Right hindlimb (tissue), 1 donor: Measurements from ENCODE around the gene MAPK8.

ENCODE experiments used
- DNase-seq: peaks from one replicate; pipeline ENCODE4 v3.0.0-alpha.2; 2018

MAPK8 gene

GRCh38 chr10:48423884-48424283 is 117.4 kb downstream of the MAPK8 start:
- no peak for DNase-seq

- DNase-seq: no peak
These were observed 122.4 kb downstream of the MAPK8 start for GRCh38 chr10:48428896-48429295.

- no peak for DNase-seq
These were observed 122.8 kb downstream of the MAPK8 start for GRCh38 chr10:48429309-48429708.

- no peak for DNase-seq
These were observed 124.0 kb downstream of the MAPK8 start for GRCh38 chr10:48430402-48430993.

GRCh38 chr10:48431871-48432270 is 125.4 kb downstream of the MAPK8 start:
- no peak for DNase-seq

- no peak for DNase-seq
These were observed 131.1 kb downstream of the MAPK8 start for GRCh38 chr10:48437546-48437945.

GRCh38 chr10:48439031-48439430 is 132.6 kb downstream of the MAPK8 start:
- DNase-seq: no peak

GRCh38 chr10:48439581-48440041 is 133.1 kb downstream of the MAPK8 start:
- DNase-seq: no peak

- no peak for DNase-seq
These were observed 134.3 kb downstream of the MAPK8 start for GRCh38 chr10:48440771-48441170.

GRCh38 chr10:48442090-48442808 is 135.8 kb downstream of the MAPK8 start:
- DNase-seq: no peak

- no peak for DNase-seq
These were observed 136.3 kb downstream of the MAPK8 start for GRCh38 chr10:48442809-48443177.

GRCh38 chr10:48444266-48444665 is 137.8 kb downstream of the MAPK8 start:
- DNase-seq: no peak

GRCh38 chr10:48444861-48445841 is 138.7 kb downstream of the MAPK8 start:
- DNase-seq: peak; percentile 15

- DNase-seq: no peak
These were observed 139.5 kb downstream of the MAPK8 start for GRCh38 chr10:48445932-48446331.

- no peak for DNase-seq
These were observed 140.3 kb downstream of the MAPK8 start for GRCh38 chr10:48446785-48447184.

- DNase-seq: no peak
These were observed 141.1 kb downstream of the MAPK8 start for GRCh38 chr10:48447356-48448215.

GRCh38 chr10:48448796-48449195 is 142.3 kb downstream of the MAPK8 start:
- no peak for DNase-seq

- DNase-seq: no peak
These were observed 143.2 kb downstream of the MAPK8 start for GRCh38 chr10:48449501-48450232.

GRCh38 chr10:48450233-48450740 is 143.8 kb downstream of the MAPK8 start:
- DNase-seq: no peak

GRCh38 chr10:48450741-48451466 is 144.4 kb downstream of the MAPK8 start:
- DNase-seq: no peak
